GM12878 (cell line): ENCODE results near the gene TYSND1. TPM values are rescaled to one million over a fixed set of nuclear protein-coding genes. Genes with fewer than 3 reads are reported as not detected.

Experiments used
- ATAC-seq: fragments of 200-7000 bp; cut with Tn5 transposase; 3 replicates; pipeline ENCODE4 v1.9.1; 2020; ENCODE audit warnings: mild to moderate bottlenecking, moderate library complexity
- BruUV-seq: library from RNA; stranded (reverse); fragments of 400-500 nt; replicated peaks from 2 replicates; lab custom pipeline; 2021; lab: Mats Ljungman, UMichigan
- CTCF ChIA-PET: fragments of 300-600 bp; sonication (Branson Sonifier 250); formaldehyde crosslinking; extraction: SDS; loops from one replicate; lab custom pipeline; 2021; ENCODE audit warnings: inconsistent platforms; lab: Yijun Ruan, JAX
- POLR2A ChIA-PET: fragments of 350-600 bp; formaldehyde crosslinking; extraction: SDS; loops from one replicate; lab custom pipeline; 2021; ENCODE audit warnings: inconsistent platforms; lab: Charles Lee
- RAD21 ChIA-PET: fragments of 300-600 bp; sonication (Branson Sonifier 250); formaldehyde crosslinking; loops from one replicate; lab custom pipeline; 2023; ENCODE audit warnings: antibody characterized with exemption; ENCODE audit not compliant: unreplicated experiment; lab: Charles Lee
- SMC1A ChIA-PET: fragments of 300-600 bp; sonication (Branson Sonifier 250); formaldehyde crosslinking; loops from one replicate; lab custom pipeline; 2023; ENCODE audit not compliant: unreplicated experiment, uncharacterized antibody; lab: Charles Lee
- DNase-seq: peaks from one replicate; pipeline ENCODE4 v3.0.0-alpha.2; 2011; ENCODE audit warnings: low read depth, low spot score
- FAIRE-seq: peaks from 3 replicates; lab custom pipeline; 2011; peaks lifted over from hg19 to GRCh38; lab: Jason Lieb, UNC
- H2AFZ ChIP-seq: 2 replicates; pipeline ENCODE4 v1.6.0; 2011; ENCODE audit warnings: low read depth, low read length, control low read depth; ENCODE audit not compliant: control insufficient read depth
- H3K27ac ChIP-seq: 2 replicates; pipeline ENCODE4 v1.5.1; 2011; ENCODE audit warnings: control low read depth; ENCODE audit not compliant: control insufficient read depth, insufficient read depth
- H3K27me3 ChIP-seq, 2 experiments: replicated peaks in 1 of 2; 2 replicates each; pipeline versions ENCODE4 v1.6.0 to v1.6.1; 2011; ENCODE audit warnings: low read length in 1 of 2; ENCODE audit not compliant: control insufficient read depth in 2 of 2, insufficient read depth in 2 of 2
- H3K36me3 ChIP-seq, 2 experiments: 2 replicates each; pipeline ENCODE4 v1.5.1; 2011; ENCODE audit warnings: low read length in 1 of 2; ENCODE audit not compliant: control insufficient read depth in 2 of 2, insufficient read depth in 2 of 2
- H3K4me1 ChIP-seq: 2 replicates; pipeline ENCODE4 v1.6.1; 2011; ENCODE audit warnings: mild to moderate bottlenecking, low read length, moderate library complexity, mixed read lengths; ENCODE audit not compliant: control insufficient read depth, insufficient read depth
- H3K4me2 ChIP-seq: 2 replicates; pipeline ENCODE4 v1.6.0; 2011; ENCODE audit warnings: control low read depth; ENCODE audit not compliant: control insufficient read depth, insufficient read depth
- H3K4me3 ChIP-seq: fragments of 200-600 bp; sonication (generic); 2 replicates; pipeline ENCODE4 v1.5.1; 2016
- H3K79me2 ChIP-seq: 2 replicates; pipeline ENCODE4 v1.6.0; 2011; ENCODE audit warnings: low read length; ENCODE audit not compliant: control insufficient read depth, insufficient read depth
- H3K9ac ChIP-seq: 2 replicates; pipeline ENCODE4 v1.8.0; 2011; ENCODE audit warnings: low read length, control low read depth, mixed read lengths; ENCODE audit not compliant: control insufficient read depth, insufficient read depth
- H3K9me3 ChIP-seq: replicated peaks from 3 replicates; pipeline ENCODE4 v1.5.1; 2011; ENCODE audit warnings: mild to moderate bottlenecking, low read length; ENCODE audit not compliant: control insufficient read depth, insufficient read depth
- H4K20me1 ChIP-seq: 2 replicates; pipeline ENCODE4 v1.6.0; 2011; ENCODE audit not compliant: control insufficient read depth, insufficient read depth
- ETV6 ChIP-seq, 2 experiments: fragments of 450-650 bp in 1 of 2; IDR thresholded peaks in 1 of 2; conservative IDR thresholded peaks in 1 of 2; 2 replicates each; pipeline ENCODE4 v1.6.1; 2014; ENCODE audit warnings: antibody characterized with exemption in 1 of 2, borderline replicate concordance in 1 of 2, low read depth in 1 of 2, mild to moderate bottlenecking in 1 of 2, moderate library complexity in 1 of 2
- IRF5 ChIP-seq: fragments of 450-650 bp; IDR thresholded peaks from 2 replicates; pipeline ENCODE4 v1.6.1; 2017; ENCODE audit warnings: borderline replicate concordance
- MLLT1 ChIP-seq: fragments of 450-650 bp; IDR thresholded peaks from 2 replicates; pipeline ENCODE4 v1.6.1; 2016; ENCODE audit warnings: mild to moderate bottlenecking
- PAX8 ChIP-seq: fragments of 450-650 bp; IDR thresholded peaks from 2 replicates; pipeline ENCODE4 v1.6.1; 2017; ENCODE audit warnings: mild to moderate bottlenecking, moderate library complexity
- POLR2A ChIP-seq: IDR thresholded peaks from 2 replicates; pipeline ENCODE4 v1.6.1; 2011; ENCODE audit warnings: low read depth, mild to moderate bottlenecking, low read length
- REST ChIP-seq: IDR thresholded peaks from 2 replicates; pipeline ENCODE4 v1.6.1; 2012; ENCODE audit warnings: mild to moderate bottlenecking, low read depth, low read length
- SMC3 ChIP-seq: IDR thresholded peaks from 2 replicates; pipeline ENCODE4 v1.6.1; 2011; ENCODE audit warnings: low read length, improper control_type of control experiment, borderline replicate concordance
- ZNF217 ChIP-seq: fragments of 450-650 bp; IDR thresholded peaks from 2 replicates; pipeline ENCODE4 v1.6.1; 2017; ENCODE audit warnings: antibody characterized with exemption, mild to moderate bottlenecking
- WGBS: methylation state at CpG from one replicate; pipeline ENCODE4 v1.1.6; 2016; ENCODE audit warnings: low lambda C conversion rate; ENCODE audit not compliant: insufficient replicate concordance, insufficient coverage; ENCODE audit errors: missing lambda C conversion rate; 5-methylcytosine and 5-hydroxymethylcytosine counted together
- in situ Hi-C: fragments of 300-500 bp; cut with MboI; formaldehyde crosslinking; loops from 9 replicates; pipeline ENCODE4 v1.14.3; 2018; ENCODE audit warnings: mixed read lengths
- intact Hi-C: fragments of 100-400 bp; cut with micrococcal nuclease; formaldehyde crosslinking; loops from one replicate; pipeline ENCODE4 v1.14.2; 2022; ENCODE audit not compliant: unreplicated experiment
- polyA plus RNA-seq, 11 experiments: library from polyadenylated mRNA; depleted of rRNA in 4 of 11; unstranded in 6 of 11; stranded (reverse) in 5 of 11; fragments of >200 nt; fragmentation: Nextera tagmentation in 4 of 11; fragmentation: Illumina TruSeq in 1 of 11; extraction: Ambion mirVana in 4 of 11; extraction: Trizol in 1 of 11; gene quantifications; 1 replicate in 1 of 11; 2 replicates in 10 of 11; pipeline versions ENCODE4 v1.2.1 to v1.2.3, GENCODE V29; 2011 to 2016; ENCODE audit warnings: inconsistent platforms in 2 of 11, missing spikeins in 2 of 11, low read depth in 1 of 11
- total RNA-seq, 4 experiments: library from RNA; depleted of rRNA in 3 of 4; stranded (reverse); fragments of >200 nt in 3 of 4; fragmentation: Illumina TruSeq in 1 of 4; extraction: Trizol in 1 of 4; gene quantifications; 2 replicates each; pipeline versions ENCODE4 v1.2.1 to v1.2.3, GENCODE V29; 2013 to 2021

TYSND1 gene
- total and polyA plus RNA-seq, 10 of the 15 experiments (the other 5 are each of a cell fraction or from before 2014, with no cell fraction given), result 1.9 to 21.4 (median 12.0) TPM

DNA sequence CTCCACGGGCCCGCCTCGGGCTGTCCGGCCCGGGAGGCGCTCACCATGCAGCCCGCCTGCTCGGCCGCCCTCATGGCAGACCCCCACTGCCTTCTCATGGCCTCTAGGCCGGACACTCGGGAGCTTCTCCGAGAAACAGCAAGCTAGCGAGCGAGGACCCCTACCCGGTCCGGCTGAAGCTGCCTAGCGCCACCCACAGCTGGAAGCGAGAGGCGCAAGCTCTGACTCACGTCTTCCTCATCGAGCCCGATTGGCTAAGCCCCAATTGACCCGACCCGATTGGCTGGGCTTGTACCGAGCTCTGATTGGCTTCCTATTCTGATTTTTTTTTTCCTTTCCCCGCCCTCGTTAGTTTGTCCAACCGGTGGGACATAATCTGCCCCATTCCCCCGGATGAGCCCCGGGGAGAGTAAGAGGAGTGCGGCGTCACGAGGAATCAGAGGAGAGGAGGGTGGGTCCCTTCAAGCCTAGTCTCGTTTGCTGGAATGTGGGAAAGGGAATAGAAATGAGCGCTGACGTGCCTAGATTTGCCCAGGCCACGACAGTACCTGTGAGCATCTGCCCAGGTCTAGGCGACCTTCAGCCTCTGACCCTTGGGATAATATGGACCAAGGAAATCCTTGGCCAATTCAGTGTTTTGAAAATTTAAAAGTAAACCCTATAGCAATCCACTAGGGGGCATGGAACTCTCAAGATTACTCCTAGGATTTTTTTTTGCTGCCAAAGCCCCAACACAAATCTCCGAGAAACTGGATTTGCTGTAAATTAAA is at the start of gene TYSND1 (continued):
- TF ChIP-seq IRF5, result no peak
- TF ChIP-seq ZNF217, result 0 out of 2 replicates have a peak, but pooled peaks have one; percentile 0
- TF ChIP-seq PAX8, result no peak
- no peak for TF ChIP-seq ETV6 (conservative IDR thresholded peaks at IDR 0.05 in 1 of 2, IDR thresholded peaks at IDR 0.05 in 1 of 2; ENCODE audit: borderline replicate concordance in 1 of 2, low read depth in 1 of 2)
- peak; percentile 55 for TF ChIP-seq SMC3
- peak; percentile 29; the same call in 1 of the 2 replicates for TF ChIP-seq MLLT1

- in situ Hi-C loops, result no loop called here
- Histone ChIP-seq H3K27me3 (no peaks in the 10 kb centered on the region), H3K4me3 (no peak overlapping the region), H3K36me3 (peaks cover 3 to 6% of the 10 kb centered on the region in 2 experiments; a peak in 3 of 4 replicates), H3K9ac (no peak overlapping the region), H3K4me2 (no peak overlapping the region), H2AFZ (no peak overlapping the region), H3K4me1 (peaks cover 3% of the 10 kb centered on the region; the same call in 1 of the 2 replicates), H3K27ac (no peak overlapping the region), H3K9me3 (no peaks in the 10 kb centered on the region), H4K20me1 (peaks cover 2% of the 10 kb centered on the region; the same call in 1 of the 2 replicates), H3K79me2 (no peaks in the 10 kb centered on the region)
- WGBS, result 96% methylated on average over 7 of the region's 7 CpGs
- POLR2A ChIA-PET, result no interaction called here
- ATAC-seq, result no peak
- intact Hi-C loops, result no loop called here
- RAD21 ChIA-PET, result interaction anchor here (1.0 to 1.3 kb wide), 3 partner anchors 23 to 171 kb away, joined by 3 to 4 read pairs (median 3); partner anchors contain the start of gene SAR1A
- TF ChIP-seq POLR2A (peak; percentile 29; the same call in 1 of the 2 replicates), REST (no peak)
- FAIRE-seq, result no peak
- SMC1A ChIA-PET, result interaction anchor here (0.6 to 1.8 kb wide), 6 partner anchors 16 to 170 kb away, joined by 3 to 5 read pairs (median 4); partner anchors contain the start of gene TYSND1
- DNase-seq, result no peak
- no TSS peak for BruUV-seq
- CTCF ChIA-PET, result interaction anchor here (0.6 to 1.6 kb wide), 5 partner anchors 17 to 132 kb away, joined by 3 to 8 read pairs (median 4); partner anchors contain the start of gene TYSND1
Measured at GRCh38 chr10:70193391-70193844, 46.9 kb upstream of the TYSND1 start.
